ENCODE data around the gene GALNT6.
A peak's percentile ranks its signal among the peaks of the same experiment; 100 is the strongest.

The GALNT6 gene

GRCh38 chr12:51381226-51382079 lies 9.8 kb downstream of the GALNT6 start:
- no peak for DNase-seq (ENCODE audit: low spot score)

GRCh38 chr12:51379571-51379970 lies 11.6 kb downstream of the GALNT6 start:
- DNase-seq (ENCODE audit: low spot score), result no peak

DNA sequence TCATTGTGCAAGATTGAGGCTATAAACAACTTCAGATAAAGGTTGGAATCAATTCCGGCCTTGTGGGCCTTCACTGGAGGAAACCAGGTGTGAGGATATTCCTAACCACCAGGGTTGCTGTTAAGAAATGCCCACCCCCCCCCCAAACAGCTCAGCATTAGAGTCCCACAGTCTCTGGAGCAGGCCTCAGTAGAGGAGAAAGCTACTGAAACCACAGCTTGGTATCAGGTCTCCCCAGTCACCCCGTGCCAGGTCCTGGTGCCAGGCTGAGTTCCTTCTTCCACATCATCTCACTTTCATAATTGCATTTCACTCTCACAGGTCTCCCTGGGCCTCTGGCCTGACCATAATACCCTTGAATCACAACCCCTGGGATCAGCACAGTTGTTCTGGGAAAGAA lies 12.5 kb downstream of the GALNT6 start:
- DNase-seq (ENCODE audit: low spot score), result no peak

DNA sequence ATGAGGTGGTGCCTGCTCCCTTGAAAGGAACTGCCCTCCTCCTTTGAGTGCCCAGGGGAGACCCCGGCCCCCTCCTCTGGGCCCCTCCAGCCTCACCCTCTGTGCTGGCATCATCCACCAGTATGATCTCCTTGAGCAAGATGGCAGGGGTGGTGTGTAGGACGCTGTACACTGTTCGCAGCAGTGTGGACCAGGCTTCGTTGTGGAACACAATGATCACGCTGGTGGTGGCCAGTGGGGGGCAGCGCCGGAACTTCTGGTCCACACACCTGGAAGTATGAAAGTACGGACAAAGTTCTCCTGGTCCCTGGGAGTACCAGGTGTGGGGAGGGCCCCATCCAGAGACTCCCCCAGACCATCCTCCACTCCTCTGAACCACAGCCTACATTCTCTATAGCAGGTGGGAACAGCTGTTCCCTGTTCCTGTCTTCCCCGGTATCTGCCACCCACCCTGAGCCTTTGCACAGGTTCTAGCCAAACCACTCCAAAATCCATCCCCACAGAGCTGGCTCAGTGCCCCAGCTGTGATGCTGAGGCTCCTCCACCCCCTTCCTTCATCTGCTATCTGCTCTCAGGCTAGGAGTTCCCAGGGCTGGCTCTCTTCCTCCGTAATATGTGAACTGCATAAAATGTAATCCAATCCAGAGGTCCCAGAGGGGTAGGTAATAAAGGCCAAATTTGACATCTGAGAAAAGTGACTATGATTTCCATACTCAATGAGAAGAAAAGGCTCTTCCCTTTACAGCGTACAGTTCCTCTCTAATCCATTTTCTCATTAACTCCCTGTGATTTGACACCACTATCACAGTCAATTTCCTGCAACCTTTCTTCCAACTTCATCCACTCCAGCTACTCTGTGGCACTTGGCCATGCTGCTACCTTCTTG lies 13.9 kb downstream of the GALNT6 start:
- DNase-seq (ENCODE audit: low spot score), result no peak

- DNase-seq (ENCODE audit: low spot score), result no peak
Measured at GRCh38 chr12:51374856-51375255, 16.4 kb downstream of the GALNT6 start.

- DNase-seq (ENCODE audit: low spot score), result no peak
Measured at GRCh38 chr12:51374361-51374760, 16.8 kb downstream of the GALNT6 start.

DNA sequence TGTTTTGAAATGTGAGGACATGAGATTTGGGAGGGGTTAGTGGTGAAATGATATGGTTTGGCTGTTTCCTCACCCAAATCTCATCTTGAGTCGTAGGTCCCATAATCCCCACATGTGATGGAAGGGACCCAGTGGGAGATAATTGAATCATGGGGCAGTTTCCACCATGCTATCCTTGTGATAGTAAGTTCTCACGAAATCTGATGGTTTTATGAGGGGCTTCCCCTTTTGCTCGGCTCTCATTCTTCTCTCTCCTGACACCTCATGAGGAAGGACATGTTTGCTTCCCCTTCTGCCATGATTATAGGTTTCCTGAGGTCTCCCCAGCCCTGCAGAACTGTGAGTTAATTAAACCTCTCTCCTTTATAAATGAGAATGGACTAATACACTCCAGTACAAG lies 18.0 kb downstream of the GALNT6 start:
- DNase-seq (ENCODE audit: low spot score), result no peak

- no peak for DNase-seq (ENCODE audit: low spot score)
Measured at GRCh38 chr12:51372021-51372420, 19.2 kb downstream of the GALNT6 start.

- DNase-seq (ENCODE audit: low spot score), result peak; percentile 69
Measured at GRCh38 chr12:51371295-51371953, 19.8 kb downstream of the GALNT6 start.

- DNase-seq (ENCODE audit: low spot score), result no peak
Measured at GRCh38 chr12:51370667-51371066, 20.5 kb downstream of the GALNT6 start.

- DNase-seq (ENCODE audit: low spot score), result no peak
Measured at GRCh38 chr12:51369581-51369980, 21.6 kb downstream of the GALNT6 start.

GRCh38 chr12:51368640-51369517 lies 22.3 kb downstream of the GALNT6 start:
- no peak for DNase-seq (ENCODE audit: low spot score)

- DNase-seq (ENCODE audit: low spot score), result no peak
Measured at GRCh38 chr12:51365276-51365675, 25.9 kb downstream of the GALNT6 start.

GRCh38 chr12:51364001-51364400 lies 27.2 kb downstream of the GALNT6 start:
- DNase-seq (ENCODE audit: low spot score), result no peak

DNA sequence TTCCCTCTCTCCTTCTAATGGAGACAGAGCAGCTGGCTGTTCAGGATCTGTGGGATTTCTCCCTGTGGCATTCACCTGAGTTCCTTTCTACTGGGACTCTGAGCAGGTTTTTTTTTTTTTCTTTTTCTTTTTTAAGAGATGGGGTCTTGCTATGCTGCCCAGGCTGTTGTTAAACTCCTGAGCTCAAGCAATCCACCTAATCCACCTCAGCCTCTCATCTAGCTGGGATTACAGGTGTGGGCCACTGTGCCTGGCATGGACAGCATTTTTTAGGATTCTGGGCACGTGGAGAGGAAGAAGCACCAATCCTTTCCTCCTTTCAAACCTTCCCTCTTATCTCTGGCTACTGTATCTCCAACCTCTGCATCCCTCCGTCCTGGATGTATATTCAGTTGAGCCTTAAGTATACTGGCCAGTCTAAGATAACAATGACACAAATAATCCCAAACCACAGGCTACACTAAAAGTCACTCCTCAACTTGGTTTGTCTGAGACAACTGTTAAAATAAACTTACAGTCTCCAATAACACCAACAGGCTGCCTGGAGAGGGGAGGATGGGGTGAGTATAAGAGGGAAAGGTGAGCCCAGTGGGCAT lies 28.4 kb downstream of the GALNT6 start:
- no peak for DNase-seq (ENCODE audit: low spot score)

DNA sequence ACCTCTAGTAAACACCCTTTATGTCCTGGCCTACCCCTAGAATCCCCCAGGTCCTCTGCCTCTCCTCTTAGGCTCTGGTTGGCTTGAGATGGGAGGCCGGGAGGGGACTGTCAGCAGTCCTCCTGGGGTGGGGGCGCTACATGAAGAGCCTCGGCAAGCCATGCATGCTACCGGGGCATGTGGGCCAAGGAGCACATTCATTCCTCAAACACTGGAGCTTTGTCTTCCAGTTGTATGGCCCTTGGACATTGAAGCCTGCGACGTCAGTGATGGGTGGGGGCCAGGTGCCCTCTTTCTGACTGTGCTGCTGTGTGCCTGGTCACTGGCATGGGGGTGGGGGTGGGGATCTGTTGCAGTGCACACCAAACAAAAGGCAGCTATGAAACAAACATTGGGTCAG lies 28.9 kb downstream of the GALNT6 start:
- no peak for DNase-seq (ENCODE audit: low spot score)

GRCh38 chr12:51361161-51362016 lies 29.8 kb downstream of the GALNT6 start:
- DNase-seq (ENCODE audit: low spot score), result no peak

DNA sequence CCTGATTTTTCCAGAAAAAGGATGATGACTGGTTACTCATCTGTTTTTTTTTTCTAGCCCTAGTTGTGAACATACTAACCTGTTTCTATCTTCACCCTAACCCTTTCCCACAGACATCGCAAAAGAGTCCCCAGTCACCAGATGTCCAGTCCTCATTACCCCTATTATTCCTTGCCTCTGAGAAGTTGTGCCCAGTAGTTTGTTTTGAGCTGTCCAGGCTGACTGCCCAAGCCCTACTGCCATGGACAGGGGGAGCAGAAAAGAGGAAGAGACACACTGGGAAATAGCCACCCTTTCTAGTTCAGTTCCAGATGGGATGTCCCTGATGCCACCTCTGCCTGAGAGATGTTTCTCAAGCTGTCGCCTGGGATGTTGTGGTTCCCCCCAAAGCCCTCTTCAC lies 30.9 kb downstream of the GALNT6 start:
- no peak for DNase-seq (ENCODE audit: low spot score)

- no peak for DNase-seq (ENCODE audit: low spot score)
Measured at GRCh38 chr12:51359851-51360250, 31.4 kb downstream of the GALNT6 start.

DNA sequence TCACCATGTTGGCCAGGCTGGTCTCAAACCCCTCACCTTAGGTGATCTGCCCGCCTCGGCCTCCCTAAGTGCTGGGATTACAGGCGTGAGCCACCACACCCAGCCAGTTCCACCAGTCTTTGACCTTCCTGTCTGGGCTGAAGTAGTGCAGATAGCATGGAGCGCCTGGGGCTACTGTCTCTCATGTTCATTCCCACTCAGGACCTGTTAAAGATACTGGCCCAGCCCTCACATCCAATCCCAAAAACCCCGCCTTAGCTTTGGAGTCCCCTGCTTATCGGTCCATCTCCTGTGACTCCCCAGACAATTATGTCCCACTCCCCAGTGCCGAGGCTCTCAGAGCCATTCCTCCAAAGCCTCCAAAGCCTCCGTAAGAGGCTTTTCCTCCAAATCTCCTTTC lies 32.7 kb downstream of the GALNT6 start:
- DNase-seq (ENCODE audit: low spot score), result no peak
